ENCODE results near the gene ZBTB22. TPM values are rescaled to one million over a fixed set of nuclear protein-coding genes. Genes with fewer than 3 reads are reported as not detected.

The ZBTB22 gene
- total RNA-seq, 2 experiments from 2014 or later, result 4.5 to 4.6 TPM

- no peak for DNase-seq
- Mint-ChIP-seq H3K9me3 (no peaks in the 10 kb centered on the region), H3K27ac (peak overlapping the region; percentile 51), H3K4me1 (peaks cover 69% of the 10 kb centered on the region), H3K4me3 (peak overlapping the region; percentile 82), H3K27me3 (no peaks in the 10 kb centered on the region), H3K36me3 (peaks cover 49% of the 10 kb centered on the region)
Observed at GRCh38 chr6:33316603-33317418, 733 bp downstream of the ZBTB22 start.

GRCh38 chr6:33315793-33316602, 1.5 kb downstream of the ZBTB22 start:
- Mint-ChIP-seq H3K27ac (peak overlapping the region; percentile 99), H3K9me3 (no peaks in the 10 kb centered on the region), H3K27me3 (no peaks in the 10 kb centered on the region), H3K36me3 (peaks cover 48% of the 10 kb centered on the region), H3K4me1 (peaks cover 67% of the 10 kb centered on the region), H3K4me3 (peak overlapping the region; percentile 82)
- DNase-seq, result no peak

- DNase-seq, result no peak
- Mint-ChIP-seq H3K27ac (peak overlapping the region; percentile 99), H3K9me3 (no peaks in the 10 kb centered on the region), H3K27me3 (no peaks in the 10 kb centered on the region), H3K4me1 (peaks cover 62% of the 10 kb centered on the region), H3K4me3 (peak overlapping the region; percentile 99), H3K36me3 (peaks cover 45% of the 10 kb centered on the region)
Observed at GRCh38 chr6:33314943-33315792, 2.4 kb downstream of the ZBTB22 start.

- H3K27me3 Mint-ChIP-seq, result no peaks in the 10 kb centered on the region
- no peaks in the 10 kb centered on the region for H3K9me3 Mint-ChIP-seq
- peak; percentile 73 for DNase-seq
- peak overlapping the region; percentile 99 for H3K27ac Mint-ChIP-seq
- H3K36me3 Mint-ChIP-seq, result peaks cover 46% of the 10 kb centered on the region
- H3K4me1 Mint-ChIP-seq, result peaks cover 56% of the 10 kb centered on the region
- peak overlapping the region; percentile 99 for H3K4me3 Mint-ChIP-seq
Observed at GRCh38 chr6:33314515-33314942, 3.0 kb downstream of the ZBTB22 start.

GRCh38 chr6:33313709-33314514, 3.6 kb downstream of the ZBTB22 start, which contains the start of gene TAPBP:
Gene TAPBP, minus strand, starts transcription at chr6:33314078. Its CDS starts 37 bp downstream, at chr6:33314041.
- Mint-ChIP-seq H3K9me3 (no peaks in the 10 kb centered on the region), H3K4me1 (peaks cover 52% of the 10 kb centered on the region), H3K4me3 (peak within 1 kb of the TSS; percentile 99), H3K36me3 (peaks cover 43% of the 10 kb centered on the region), H3K27ac (peak within 1 kb of the TSS; percentile 99), H3K27me3 (no peaks in the 10 kb centered on the region)
- peak; percentile 92 for DNase-seq

GRCh38 chr6:33313105-33313708, 4.3 kb downstream of the ZBTB22 start:
- Mint-ChIP-seq H3K4me1 (peaks cover 52% of the 10 kb centered on the region), H3K27ac (peak overlapping the region; percentile 99), H3K9me3 (no peaks in the 10 kb centered on the region), H3K36me3 (peaks cover 45% of the 10 kb centered on the region), H3K4me3 (peak overlapping the region; percentile 99), H3K27me3 (no peaks in the 10 kb centered on the region)
- peak; percentile 60 for DNase-seq

GRCh38 chr6:33312361-33313104, 5.0 kb downstream of the ZBTB22 start:
- H3K4me3 Mint-ChIP-seq, result peak overlapping the region; percentile 99
- peak overlapping the region; percentile 99 for H3K27ac Mint-ChIP-seq
- peaks cover 42% of the 10 kb centered on the region for H3K36me3 Mint-ChIP-seq
- peak; percentile 82 for DNase-seq
- no peaks in the 10 kb centered on the region for H3K9me3 Mint-ChIP-seq
- H3K27me3 Mint-ChIP-seq, result no peaks in the 10 kb centered on the region
- peaks cover 48% of the 10 kb centered on the region for H3K4me1 Mint-ChIP-seq

GRCh38 chr6:33306356-33306755, 11.2 kb downstream of the ZBTB22 start:
- DNase-seq, result no peak
- no peaks in the 10 kb centered on the region for H3K27me3 Mint-ChIP-seq
- H3K9me3 Mint-ChIP-seq, result no peaks in the 10 kb centered on the region
- H3K4me3 Mint-ChIP-seq, result no peak overlapping the region
- H3K27ac Mint-ChIP-seq, result peak overlapping the region; percentile 59
- H3K4me1 Mint-ChIP-seq, result peaks cover 35% of the 10 kb centered on the region
- peaks cover 35% of the 10 kb centered on the region for H3K36me3 Mint-ChIP-seq

- Mint-ChIP-seq H3K27ac (peak overlapping the region; percentile 74), H3K4me3 (no peak overlapping the region), H3K36me3 (peaks cover 41% of the 10 kb centered on the region), H3K9me3 (no peaks in the 10 kb centered on the region), H3K27me3 (no peaks in the 10 kb centered on the region), H3K4me1 (peaks cover 38% of the 10 kb centered on the region)
- DNase-seq, result no peak
Observed at GRCh38 chr6:33305052-33305451, 12.5 kb downstream of the ZBTB22 start.

GRCh38 chr6:33304216-33304615, 13.3 kb downstream of the ZBTB22 start:
- H3K27ac Mint-ChIP-seq, result no peak overlapping the region
- H3K9me3 Mint-ChIP-seq, result no peaks in the 10 kb centered on the region
- peaks cover 3% of the 10 kb centered on the region for H3K27me3 Mint-ChIP-seq
- DNase-seq, result no peak
- H3K4me3 Mint-ChIP-seq, result no peak overlapping the region
- peaks cover 47% of the 10 kb centered on the region for H3K4me1 Mint-ChIP-seq
- peaks cover 49% of the 10 kb centered on the region for H3K36me3 Mint-ChIP-seq

- H3K4me3 Mint-ChIP-seq, result no peak overlapping the region
- H3K4me1 Mint-ChIP-seq, result peaks cover 50% of the 10 kb centered on the region
- no peak for DNase-seq
- H3K27ac Mint-ChIP-seq, result peak overlapping the region; percentile 57
- no peaks in the 10 kb centered on the region for H3K9me3 Mint-ChIP-seq
- peaks cover 5% of the 10 kb centered on the region for H3K27me3 Mint-ChIP-seq
- peaks cover 44% of the 10 kb centered on the region for H3K36me3 Mint-ChIP-seq
Observed at GRCh38 chr6:33301877-33302276, 15.7 kb downstream of the ZBTB22 start.

GRCh38 chr6:33299237-33299944, 18.2 kb downstream of the ZBTB22 start:
- peaks cover 37% of the 10 kb centered on the region for H3K4me1 Mint-ChIP-seq
- H3K4me3 Mint-ChIP-seq, result peak overlapping the region; percentile 94
- peaks cover 5% of the 10 kb centered on the region for H3K27me3 Mint-ChIP-seq
- peaks cover 37% of the 10 kb centered on the region for H3K36me3 Mint-ChIP-seq
- H3K27ac Mint-ChIP-seq, result peak overlapping the region; percentile 96
- peak; percentile 95 for DNase-seq
- H3K9me3 Mint-ChIP-seq, result no peaks in the 10 kb centered on the region
